CD1c-positive myeloid dendritic cell (primary cell): Measurements from ENCODE around the gene RASD2.

Experiments
- DNase-seq: peaks from one replicate; pipeline ENCODE4 v3.0.0-alpha.2; 2016; ENCODE audit errors: extremely low spot score

Gene RASD2

DNA sequence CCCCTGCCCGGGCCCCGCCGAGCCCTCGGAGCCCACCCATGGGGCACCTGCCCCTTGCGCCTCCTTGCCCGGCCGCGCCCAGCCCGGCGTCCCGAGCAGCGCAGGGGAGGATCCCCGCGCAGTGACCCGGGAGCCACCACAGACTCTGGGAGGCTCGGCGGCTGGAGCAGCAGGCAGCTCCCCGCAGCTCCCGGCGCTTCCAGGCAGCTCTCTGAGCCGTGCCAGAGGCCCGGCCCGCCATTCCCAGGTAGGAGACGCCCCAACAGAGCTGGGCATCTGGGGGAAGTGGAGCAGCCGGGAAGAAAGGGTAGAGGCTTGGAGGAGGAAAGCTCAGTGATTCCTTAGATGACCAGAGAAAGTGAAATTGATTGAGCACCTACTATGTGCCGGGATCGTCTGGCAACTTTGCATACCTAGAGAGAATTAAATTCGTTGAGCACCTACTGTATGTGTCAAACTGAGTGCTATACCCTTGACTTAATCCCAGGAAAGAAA, 670 bp downstream of the RASD2 start:
- no peak for DNase-seq

DNA sequence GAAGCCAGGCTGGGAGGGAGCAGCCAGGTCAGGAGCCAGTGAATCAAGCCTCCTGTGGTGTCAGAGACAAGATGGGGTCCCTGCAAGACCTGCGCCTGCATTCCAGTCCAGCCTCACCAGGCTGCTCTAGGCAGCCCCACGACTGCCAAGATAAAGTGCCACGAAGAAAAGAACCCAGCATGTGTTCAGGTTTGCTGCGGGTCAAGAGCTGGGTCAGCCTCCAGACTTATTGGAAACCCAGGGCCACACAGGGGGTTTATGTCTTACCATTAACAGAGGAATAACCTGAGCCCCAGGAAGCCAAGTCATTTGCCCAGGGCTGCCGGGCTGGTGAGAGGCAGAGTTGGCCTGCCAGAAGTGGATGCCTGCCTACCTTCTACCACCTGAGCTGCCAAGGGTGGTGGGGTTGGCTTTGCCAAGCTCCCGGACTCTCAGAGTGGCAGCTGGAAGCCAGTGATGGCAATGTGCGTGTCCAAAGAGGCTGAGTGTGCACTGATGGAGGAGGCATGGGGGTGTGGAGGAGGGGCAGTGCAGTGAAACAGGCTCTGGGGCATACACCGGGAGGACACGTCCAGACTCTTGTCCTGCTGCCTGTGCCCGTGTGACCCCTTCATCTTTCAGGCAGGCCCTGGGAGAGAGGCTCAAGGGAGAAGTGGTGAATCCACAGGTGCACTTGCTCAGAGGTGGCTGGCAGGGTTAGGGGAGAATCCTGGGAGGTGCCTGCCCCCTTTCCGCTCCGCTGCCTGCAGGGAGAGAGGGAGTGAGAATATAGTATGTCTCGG, 1.7 kb downstream of the RASD2 start:
- no peak for DNase-seq

DNA sequence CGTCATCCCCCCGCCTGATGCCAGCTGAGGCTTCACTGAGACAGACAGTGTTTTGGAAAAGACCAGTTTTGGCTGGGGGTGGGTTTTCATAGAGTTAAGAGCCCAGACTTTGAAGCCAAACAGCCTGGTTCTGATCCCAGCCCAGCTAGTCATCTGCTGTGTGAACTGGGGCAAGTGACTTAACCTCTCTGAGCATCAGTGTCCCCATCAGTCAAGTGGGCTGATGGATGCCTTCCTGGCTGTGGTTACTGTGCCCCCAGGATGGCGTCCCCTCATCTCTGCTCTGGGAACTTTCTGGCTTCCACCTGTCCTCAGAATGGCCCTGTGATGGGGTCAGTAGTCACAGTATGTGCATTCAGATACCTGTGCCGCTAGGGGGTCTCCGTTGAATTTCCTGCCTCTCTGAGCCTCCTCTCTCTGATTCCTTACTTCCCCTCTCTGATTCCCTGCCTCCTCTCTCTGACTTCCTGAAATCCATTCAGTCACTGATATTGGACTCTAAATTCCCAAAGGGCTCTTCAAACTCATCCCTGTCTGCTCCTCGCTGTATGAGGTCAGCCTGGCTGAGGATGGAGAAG, 2.4 kb downstream of the RASD2 start:
- DNase-seq: no peak

DNA sequence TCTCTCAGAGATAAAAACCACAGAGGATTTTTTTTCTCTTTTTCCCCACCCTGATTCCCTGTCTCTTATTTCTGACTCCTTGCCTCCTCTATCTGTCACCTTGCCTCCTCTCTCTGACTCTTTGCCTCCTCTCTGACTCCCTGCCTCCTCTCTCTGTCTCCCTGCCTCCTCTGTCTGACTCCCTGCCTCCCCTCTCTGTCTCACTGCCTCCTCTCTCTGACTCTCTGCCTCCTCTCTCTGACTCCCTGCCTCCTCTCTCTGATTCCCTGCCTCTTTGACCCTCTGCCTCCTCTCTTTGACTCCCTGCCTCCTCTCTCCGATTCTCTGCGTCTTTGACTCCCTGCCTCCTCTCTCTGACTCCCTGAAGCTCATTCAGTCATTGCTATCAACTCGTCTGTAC, 3.1 kb downstream of the RASD2 start:
- no peak for DNase-seq

DNA sequence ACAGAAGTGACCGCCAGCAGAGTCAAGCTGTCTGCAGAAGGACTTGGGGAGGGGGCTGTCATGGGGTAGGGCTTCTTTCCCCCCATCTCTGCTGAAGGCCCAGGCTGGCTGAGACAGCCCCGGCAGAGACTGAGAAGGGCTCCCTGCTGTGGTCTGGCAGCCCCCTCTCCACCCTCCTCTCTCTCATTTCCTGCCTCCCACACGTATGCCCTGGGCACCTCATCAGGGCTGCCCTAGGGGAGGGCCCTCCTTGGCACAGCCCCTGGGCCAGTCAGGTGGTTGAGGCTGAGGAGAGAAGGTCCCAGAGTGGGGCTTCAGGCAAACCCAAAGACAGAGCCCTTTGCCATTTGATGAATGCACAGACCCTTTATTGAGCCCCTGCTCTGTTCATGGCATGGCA, 3.6 kb downstream of the RASD2 start:
- no peak for DNase-seq

DNA sequence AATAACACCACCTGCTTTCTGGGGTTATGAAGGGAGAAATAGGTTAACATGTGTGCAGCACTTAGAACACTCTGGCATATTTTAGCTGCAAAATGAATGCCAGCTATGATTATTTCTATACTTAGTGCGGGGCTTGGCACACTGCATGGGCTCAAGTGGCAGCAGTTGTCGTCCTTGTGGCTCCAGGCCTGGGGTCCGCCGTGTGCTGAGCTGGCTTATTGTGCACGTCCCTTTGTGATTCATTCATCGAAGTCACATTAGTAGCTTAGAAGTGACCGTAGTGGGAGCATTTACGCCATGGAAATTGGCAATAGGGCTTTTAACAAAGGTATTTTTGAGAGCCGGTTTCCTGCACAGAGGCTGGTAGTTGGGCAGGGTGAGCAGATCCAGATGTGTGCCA, 4.2 kb downstream of the RASD2 start:
- DNase-seq: no peak

DNA sequence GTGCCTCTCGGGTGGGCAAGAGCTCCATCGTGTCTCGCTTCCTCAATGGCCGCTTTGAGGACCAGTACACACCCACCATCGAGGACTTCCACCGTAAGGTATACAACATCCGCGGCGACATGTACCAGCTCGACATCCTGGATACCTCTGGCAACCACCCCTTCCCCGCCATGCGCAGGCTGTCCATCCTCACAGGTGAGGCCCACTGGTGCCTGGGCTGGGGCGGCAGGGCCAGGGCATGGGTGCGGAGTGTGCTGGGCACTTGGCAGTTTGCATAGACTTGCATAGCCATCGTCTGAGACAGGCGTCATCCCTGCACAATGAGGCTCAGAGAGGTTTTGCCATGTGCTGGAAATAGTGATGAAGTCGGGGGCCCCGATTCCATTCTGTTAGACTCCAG, 6.3 kb downstream of the RASD2 start:
- no peak for DNase-seq

DNA sequence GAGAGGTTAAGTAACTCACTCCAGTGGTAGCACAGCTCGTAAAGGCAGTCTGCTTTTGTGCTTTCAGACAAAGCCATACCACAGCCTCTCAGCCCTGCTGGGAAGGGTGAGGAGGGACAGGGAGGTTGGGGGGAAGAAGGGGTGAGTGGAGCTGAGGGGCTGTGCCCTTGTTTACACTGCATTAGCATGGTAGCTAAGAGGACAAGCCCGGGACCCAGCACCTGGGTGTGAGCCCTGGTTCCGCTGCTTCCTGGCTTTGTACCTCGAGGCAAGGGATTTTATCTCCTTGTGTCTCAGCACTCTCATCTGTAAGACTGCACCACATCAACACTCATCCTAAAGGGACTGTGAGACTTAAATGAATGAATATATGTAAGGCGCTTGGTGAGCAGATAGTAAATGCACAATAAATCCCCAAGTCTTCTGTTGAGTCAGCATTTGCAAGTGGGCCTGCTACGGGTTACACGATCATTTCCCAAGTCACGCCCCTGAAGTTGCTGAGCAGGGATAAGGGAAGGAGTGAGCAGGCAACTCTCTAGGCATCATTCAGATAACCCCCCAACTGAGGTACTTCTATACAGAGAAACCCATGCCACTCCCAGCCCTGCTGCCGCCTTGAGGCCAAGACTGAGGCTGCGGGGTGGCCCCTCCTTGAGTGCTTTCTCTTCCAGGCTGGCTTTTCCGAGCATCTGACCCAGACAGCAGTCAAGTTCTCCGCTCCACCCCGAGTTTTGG, 7.5 kb downstream of the RASD2 start:
- no peak for DNase-seq

DNA sequence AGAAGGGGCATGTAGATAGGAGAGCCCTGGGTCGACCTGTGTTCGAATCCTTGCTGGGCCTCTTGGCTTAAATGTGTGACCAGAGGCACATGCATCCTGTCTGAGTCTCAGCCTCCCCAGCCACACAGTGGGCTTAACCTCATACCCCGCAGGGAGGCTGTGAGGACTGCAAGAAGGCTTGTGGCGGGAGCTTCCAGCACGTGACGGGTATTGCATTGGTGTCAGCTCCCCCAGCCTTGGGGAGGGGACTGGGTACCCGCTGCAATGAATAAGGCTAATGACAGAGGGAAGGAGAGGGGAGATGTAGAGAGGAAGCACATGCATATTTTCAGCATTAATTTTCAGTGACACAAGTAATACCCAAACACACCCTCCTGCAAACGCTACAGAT, 8.1 kb downstream of the RASD2 start:
- DNase-seq: no peak

DNA sequence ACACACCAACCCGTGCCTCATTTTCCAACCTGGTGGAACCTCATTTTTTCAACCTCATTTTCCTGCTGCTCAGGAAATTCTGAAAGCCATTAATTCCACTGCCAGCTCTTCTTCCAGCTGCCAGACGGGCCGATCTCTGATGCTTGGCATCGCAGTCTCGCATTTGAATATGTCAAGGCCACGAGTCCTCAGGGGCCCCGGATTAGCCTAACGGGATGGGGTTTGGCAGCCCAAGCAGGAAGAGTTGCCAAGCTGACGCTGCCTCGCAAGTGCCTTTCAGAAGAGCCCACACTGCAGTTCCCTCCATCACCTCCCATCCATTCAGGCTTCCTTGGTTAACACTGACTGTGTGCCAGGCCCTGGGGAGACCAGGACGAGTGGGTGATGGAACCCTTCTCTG, 8.7 kb downstream of the RASD2 start:
- no peak for DNase-seq

DNA sequence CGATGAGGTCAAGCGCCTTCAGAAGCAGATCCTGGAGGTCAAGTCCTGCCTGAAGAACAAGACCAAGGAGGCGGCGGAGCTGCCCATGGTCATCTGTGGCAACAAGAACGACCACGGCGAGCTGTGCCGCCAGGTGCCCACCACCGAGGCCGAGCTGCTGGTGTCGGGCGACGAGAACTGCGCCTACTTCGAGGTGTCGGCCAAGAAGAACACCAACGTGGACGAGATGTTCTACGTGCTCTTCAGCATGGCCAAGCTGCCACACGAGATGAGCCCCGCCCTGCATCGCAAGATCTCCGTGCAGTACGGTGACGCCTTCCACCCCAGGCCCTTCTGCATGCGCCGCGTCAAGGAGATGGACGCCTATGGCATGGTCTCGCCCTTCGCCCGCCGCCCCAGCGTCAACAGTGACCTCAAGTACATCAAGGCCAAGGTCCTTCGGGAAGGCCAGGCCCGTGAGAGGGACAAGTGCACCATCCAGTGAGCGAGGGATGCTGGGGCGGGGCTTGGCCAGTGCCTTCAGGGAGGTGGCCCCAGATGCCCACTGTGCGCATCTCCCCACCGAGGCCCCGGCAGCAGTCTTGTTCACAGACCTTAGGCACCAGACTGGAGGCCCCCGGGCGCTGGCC, 11.0 kb downstream of the RASD2 start:
- DNase-seq: no peak

DNA sequence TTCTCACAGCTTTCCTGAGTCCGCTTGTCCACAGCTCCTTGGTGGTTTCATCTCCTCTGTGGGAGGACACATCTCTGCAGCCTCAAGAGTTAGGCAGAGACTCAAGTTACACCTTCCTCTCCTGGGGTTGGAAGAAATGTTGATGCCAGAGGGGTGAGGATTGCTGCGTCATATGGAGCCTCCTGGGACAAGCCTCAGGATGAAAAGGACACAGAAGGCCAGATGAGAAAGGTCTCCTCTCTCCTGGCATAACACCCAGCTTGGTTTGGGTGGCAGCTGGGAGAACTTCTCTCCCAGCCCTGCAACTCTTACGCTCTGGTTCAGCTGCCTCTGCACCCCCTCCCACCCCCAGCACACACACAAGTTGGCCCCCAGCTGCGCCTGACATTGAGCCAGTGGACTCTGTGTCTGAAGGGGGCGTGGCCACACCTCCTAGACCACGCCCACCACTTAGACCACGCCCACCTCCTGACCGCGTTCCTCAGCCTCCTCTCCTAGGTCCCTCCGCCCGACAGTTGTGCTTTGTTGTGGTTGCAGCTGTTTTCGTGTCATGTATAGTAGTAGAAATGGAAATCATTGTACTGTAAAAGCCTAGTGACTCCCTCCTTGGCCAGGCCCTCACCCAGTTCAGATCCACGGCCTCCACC, 11.7 kb downstream of the RASD2 start:
- peak; percentile 68 for DNase-seq

DNA sequence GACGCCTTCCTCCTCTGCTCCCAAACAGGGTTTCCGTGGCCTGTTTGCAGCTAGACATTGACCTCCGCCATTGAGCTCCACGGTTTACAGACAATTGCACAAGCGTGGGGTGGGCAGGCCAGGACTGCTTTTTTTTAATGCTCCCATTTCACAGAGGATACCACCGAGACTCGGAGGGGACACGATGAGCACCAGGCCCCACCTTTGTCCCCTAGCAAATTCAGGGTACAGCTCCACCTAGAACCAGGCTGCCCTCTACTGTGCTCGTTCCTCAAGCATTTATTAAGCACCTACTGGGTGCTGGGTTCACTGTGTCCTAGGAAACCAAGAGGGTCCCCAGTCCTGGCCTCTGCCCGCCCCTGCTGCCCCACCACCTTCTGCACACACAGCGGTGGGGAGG, 12.2 kb downstream of the RASD2 start:
- no peak for DNase-seq

DNA sequence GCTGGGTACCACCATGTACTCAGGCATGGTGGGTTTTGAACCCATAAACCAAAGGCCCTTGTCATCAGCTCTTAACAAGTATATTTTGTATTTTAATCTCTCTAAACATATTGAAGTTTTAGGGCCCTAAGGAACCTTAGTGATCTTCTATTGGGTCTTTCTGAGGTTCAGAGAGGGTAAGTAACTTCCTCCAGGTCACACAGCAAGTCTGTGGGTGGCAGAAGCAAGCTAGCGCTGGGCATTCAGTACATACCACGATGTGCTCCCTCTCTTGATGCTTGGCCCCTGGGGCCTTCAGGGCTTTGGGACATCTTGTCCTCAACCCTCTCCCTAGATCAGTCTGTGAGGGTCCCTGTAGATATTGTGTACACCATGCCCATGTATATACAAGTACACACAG, 12.7 kb downstream of the RASD2 start:
- no peak for DNase-seq

DNA sequence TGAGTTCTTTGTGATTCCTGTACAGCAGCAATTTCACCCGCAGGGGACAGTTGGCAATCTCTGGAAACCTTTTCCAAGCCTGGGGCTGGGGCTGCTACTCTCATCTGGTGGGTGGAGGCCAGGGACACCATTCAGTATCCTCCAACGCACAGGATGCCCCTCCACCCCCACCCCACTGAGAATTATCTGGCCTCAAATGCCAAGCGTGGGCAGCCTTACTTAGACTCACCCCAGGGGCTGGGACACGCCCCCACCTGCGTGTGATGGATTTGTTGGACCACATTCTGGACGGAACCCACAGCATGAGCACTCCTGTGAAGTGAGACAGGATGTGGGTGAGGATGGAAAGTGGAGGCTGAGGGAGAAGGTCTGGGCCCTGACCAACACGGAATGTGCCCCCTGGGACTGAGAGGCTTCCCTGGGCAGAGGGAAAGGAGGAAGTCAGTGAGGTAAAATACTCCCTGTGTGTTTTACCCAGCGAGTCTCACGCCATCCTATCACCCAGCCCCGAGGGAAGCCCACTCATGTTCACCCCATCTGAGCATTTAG, 13.7 kb downstream of the RASD2 start:
- no peak for DNase-seq

DNA sequence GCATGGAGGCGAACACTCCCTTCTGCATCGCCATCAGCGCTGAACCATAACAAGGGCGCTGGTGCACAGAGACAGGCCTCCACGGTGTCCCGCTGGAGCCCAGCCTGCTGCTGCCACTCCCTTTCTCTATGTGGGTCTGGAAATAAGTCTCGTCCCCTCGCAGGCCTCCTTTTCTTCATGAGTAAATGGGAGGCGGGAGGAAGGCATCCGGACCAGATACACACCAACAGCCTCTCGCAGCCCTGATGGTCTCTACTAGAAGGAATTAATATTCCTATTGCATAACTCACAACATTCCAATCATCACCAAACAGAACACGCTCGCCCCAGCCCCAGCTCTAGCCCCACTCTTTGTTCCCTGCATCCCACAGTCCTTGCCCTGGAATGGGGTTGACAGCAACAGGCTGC, 14.9 kb downstream of the RASD2 start:
- DNase-seq: no peak

DNA sequence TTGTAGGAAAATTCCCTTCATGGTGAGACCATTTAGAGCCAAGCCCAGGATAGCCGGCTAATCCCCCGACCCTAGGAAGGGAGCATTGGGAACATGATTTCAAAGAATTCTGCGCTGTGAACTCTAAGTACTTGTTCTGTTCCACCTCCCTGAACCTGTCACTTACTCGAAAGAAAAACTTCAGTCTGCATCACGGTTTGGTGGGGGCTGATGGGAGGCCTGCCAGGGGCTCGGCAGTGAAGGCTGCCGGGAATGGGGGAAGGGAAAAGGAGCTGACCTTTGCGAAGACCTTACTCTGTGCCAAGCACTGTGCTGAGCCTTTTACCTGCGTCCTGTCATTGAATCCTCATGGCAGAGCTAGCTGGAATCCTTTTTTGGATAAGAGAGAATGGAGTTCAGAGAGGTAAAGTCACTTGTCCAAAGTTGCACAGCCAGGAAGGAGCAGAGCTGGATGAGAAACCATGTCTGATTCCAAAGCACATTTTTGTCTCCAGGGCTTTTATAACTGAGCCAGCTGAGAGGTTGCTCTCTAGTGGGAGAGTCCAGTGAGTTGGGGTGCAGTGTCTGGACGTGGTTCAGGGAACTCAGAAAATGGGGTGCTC, 15.4 kb downstream of the RASD2 start:
- DNase-seq: no peak

DNA sequence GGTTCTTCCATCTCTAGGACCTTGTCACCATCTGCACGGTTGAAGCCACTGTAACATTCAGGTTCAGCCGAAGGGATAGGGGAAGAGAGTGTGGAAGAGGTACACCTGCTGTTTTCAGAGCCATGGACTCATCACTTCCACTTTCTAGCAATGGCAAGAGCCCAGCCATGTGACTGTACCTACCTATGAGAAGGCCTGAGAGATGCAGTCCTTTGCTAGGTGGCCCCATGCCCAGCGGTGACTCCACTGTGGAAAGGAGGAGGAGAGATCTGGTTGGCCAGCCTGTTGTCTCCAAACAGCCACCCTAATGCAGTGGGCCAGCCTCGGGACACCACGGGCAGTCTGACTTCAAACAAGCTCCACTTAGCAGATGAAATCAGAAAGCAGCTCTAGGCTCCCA, 16.0 kb downstream of the RASD2 start:
- no peak for DNase-seq

DNA sequence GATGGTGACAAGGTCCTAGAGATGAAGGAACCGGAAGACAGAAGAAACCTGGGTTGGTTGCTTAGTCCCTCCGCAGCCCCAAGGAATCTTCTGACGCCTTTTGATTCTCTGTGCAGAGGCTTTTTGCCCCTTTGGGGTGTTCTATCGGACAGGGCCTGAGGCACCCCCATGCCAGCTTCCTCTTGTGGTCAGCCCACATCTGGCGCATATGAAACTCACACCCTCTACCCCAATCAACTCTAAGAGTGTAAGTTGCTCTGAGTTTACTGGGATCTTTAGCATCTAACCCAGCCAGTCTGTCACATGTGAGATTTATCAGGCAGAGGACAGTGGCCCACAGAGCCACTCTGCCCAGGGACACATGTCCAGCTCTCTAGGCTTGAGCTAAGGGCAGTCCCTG, 17.4 kb downstream of the RASD2 start:
- no peak for DNase-seq

DNA sequence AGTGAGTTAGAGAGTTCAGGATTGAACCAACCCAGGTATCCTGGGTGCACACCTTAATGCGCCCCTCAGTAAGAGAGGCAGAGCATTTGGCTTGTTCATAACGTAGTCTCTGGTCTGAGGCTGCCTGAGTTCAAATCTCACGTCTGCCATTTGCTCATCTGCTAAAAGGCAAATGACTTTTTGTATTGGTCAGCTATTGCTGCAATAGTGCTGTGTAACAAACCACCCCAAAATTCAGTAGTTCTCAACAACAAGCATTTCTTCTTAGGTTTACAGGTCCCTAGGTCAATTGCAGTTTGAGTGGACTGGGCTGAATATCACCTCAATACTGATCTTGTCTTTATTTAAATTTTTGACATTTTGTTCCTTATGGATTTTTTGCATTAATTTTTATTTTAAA, 18.1 kb downstream of the RASD2 start:
- no peak for DNase-seq

DNA sequence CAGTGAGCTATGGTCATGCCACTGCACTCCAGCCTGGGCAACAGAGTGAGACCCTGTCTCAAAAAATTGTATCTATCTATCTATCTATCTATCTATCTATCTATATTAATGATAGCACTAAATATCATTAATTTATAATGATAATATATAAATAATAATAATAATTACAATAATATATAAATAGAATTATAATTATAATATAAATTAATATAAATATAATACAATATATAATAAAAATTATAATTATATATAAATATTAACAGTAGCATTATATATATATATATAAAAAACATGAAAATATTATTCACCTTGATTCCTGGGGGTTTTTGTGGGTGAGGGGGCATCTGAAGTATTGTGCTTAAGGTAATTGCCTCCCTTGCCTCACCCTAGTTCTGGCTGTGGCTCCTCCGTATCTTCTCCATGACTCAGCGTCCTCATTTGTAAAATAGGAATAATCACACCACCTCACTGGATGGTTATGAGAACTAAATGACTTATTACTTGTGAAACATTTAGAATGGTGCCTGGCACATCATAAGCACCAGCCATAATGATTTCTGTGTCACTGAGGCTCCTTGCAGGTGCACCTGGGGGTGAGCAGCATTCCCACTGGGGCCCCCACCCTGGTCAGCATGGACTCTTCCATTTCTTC, 18.8 kb downstream of the RASD2 start:
- DNase-seq: no peak
